Tibial nerve (tissue), 4 donors: ENCODE results near the gene TRIM9. TPM values are rescaled to one million over a fixed set of nuclear protein-coding genes. Genes with fewer than 3 reads are reported as not detected.

Experiments
- DNase-seq, 2 donors: peaks; one replicate each; pipeline ENCODE4 v3.0.0-alpha.2; 2019; ENCODE audit warnings: low spot score in 2 of 2
- H3K27ac ChIP-seq, 4 donors: fragments of 200-600 bp; sonication (generic) in 3 of 4; one replicate each; pipeline ENCODE4 v1.5.1; 2017 to 2019; ENCODE audit warnings: mild to moderate bottlenecking in 1 of 4
- H3K27me3 ChIP-seq, 2 donors: fragments of 200-600 bp; sonication (generic) in 1 of 2; one replicate each; pipeline versions ENCODE4 v1.5.1 to v1.6.0; 2017 to 2019
- H3K36me3 ChIP-seq, 3 donors: fragments of 200-600 bp; sonication (generic); one replicate each; pipeline ENCODE4 v1.5.1; 2018 to 2019
- H3K4me1 ChIP-seq, 4 donors: fragments of 200-600 bp; sonication (generic) in 3 of 4; one replicate each; pipeline ENCODE4 v1.5.1; 2017 to 2019
- H3K4me3 ChIP-seq, 4 donors: fragments of 200-600 bp; sonication (generic) in 3 of 4; one replicate each; pipeline ENCODE4 v1.5.1; 2017 to 2019; ENCODE audit warnings: mild to moderate bottlenecking in 1 of 4, moderate library complexity in 1 of 4
- H3K9me3 ChIP-seq, 4 donors: fragments of 200-600 bp; sonication (generic) in 3 of 4; one replicate each; pipeline ENCODE4 v1.5.1; 2017 to 2019
- EP300 ChIP-seq, 2 donors: sonication (generic); formaldehyde crosslinking; IDR thresholded peaks; one replicate each; pipeline ENCODE4 v1.6.1; 2017; ENCODE audit warnings: antibody characterized with exemption in 2 of 2, mild to moderate bottlenecking in 1 of 2
- POLR2A ChIP-seq, 2 donors: fragments of 450-650 bp; IDR thresholded peaks; one replicate each; pipeline ENCODE4 v1.6.1; 2017; ENCODE audit warnings: antibody characterized with exemption in 2 of 2, mild to moderate bottlenecking in 2 of 2, moderate library complexity in 2 of 2
- WGBS, 2 donors: methylation state at CpG; one replicate each; pipeline ENCODE4 v1.1.5; 2018; 5-methylcytosine and 5-hydroxymethylcytosine counted together
- total RNA-seq, 4 donors: library from RNA; depleted of rRNA; stranded (reverse); fragments of >200 nt; gene quantifications; one replicate each; pipeline ENCODE4 v1.1.0, GENCODE V29; 2016
- TF ChIP-seq, protein P1 (sequence below), 5 experiments: fragments of 200-600 bp in 3 of 5; fragments of 450-650 bp in 2 of 5; sonication (generic) in 3 of 5; IDR thresholded peaks; one replicate each; pipeline ENCODE4 v1.5.1; 2016 to 2019; ENCODE audit warnings: antibody characterized with exemption in 5 of 5, mild to moderate bottlenecking in 3 of 5, moderate library complexity in 2 of 5

Gene TRIM9
- total RNA-seq = 1 to 10 TPM in 3 of 4 donors, under 1 TPM in 1; 0.87 to 5.9 (median 4.9) TPM

DNA sequence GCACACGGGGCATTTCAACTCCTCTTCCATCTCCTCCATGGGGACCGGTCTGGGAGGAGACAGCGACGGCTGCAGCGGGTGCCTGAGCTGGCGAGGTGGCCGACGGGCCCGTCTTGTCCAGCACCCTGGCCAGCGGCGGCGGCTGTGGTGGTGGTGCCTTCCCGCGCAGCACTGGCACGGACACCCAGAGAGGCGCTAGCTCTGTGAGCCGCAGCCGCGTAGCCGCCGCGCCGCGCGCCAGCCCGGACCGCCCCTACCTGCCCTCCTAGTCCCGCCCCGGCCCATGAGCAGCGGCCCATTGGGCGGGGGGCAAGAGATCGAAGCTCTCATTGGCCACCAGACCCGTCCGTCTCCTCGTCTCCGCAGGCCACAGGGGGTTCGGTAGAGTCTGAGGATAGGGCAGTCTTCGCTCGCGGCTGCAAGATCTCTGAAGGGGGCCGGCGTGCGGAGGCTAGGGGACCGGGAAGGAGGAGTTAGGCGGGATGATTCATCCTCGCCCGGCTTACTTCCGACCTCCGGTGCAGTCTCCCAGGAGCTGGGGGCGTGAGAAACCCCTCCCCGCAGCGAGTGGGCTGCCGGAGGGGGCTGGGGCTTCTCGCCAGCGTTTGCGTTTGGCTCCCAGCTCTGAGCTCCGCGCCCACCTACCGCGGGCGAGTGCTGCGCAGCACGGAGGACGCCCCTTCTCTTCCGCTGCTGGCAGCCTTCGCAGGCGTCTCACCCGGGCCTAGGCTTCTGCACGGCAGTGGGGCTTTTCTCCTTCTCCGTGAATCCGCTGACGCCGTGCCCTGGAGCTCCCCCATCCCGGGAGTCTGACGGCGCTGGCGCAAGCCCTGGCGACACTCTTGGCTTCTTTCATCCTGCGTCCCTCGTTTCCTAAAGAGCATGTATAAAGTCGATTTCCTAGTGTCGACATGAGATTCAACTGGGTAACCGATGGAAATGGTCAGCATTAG, at the start of gene TRIM9:
Gene TRIM9 (minus strand): TSS at position 205 of the 953 bp plus-strand sequence. CDS start 166 bp downstream, at position 39.
- H3K9me3 ChIP-seq = no peaks in the 10 kb centered on the region
- peaks cover 0 to 17% of the 10 kb centered on the region in 2 donors for H3K27me3 ChIP-seq
- 0 to 1% methylated on average over 25 to 67 of the region's 83 CpGs for WGBS, 2 donors
- H3K4me3 ChIP-seq = peak within 1 kb of the TSS; percentile 46 to 73 (median 64)
- TF ChIP-seq EP300 (IDR thresholded peaks at IDR 0.05) (peak in 1 of 2 donors; percentile 86), POLR2A (IDR thresholded peaks at IDR 0.05) (peak; percentile 65 to 67)
- TF ChIP-seq, protein P1, sequence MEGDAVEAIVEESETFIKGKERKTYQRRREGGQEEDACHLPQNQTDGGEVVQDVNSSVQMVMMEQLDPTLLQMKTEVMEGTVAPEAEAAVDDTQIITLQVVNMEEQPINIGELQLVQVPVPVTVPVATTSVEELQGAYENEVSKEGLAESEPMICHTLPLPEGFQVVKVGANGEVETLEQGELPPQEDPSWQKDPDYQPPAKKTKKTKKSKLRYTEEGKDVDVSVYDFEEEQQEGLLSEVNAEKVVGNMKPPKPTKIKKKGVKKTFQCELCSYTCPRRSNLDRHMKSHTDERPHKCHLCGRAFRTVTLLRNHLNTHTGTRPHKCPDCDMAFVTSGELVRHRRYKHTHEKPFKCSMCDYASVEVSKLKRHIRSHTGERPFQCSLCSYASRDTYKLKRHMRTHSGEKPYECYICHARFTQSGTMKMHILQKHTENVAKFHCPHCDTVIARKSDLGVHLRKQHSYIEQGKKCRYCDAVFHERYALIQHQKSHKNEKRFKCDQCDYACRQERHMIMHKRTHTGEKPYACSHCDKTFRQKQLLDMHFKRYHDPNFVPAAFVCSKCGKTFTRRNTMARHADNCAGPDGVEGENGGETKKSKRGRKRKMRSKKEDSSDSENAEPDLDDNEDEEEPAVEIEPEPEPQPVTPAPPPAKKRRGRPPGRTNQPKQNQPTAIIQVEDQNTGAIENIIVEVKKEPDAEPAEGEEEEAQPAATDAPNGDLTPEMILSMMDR (IDR thresholded peaks at IDR 0.05) = no peak
- peaks cover 0 to 39% (median 9%) of the 10 kb centered on the region in 4 donors for H3K4me1 ChIP-seq
- DNase-seq = peak; percentile 71 to 91
- H3K36me3 ChIP-seq = no peaks in the 10 kb centered on the region
- H3K27ac ChIP-seq = peak within 1 kb of the TSS; percentile 56 to 88 (median 77)

DNA sequence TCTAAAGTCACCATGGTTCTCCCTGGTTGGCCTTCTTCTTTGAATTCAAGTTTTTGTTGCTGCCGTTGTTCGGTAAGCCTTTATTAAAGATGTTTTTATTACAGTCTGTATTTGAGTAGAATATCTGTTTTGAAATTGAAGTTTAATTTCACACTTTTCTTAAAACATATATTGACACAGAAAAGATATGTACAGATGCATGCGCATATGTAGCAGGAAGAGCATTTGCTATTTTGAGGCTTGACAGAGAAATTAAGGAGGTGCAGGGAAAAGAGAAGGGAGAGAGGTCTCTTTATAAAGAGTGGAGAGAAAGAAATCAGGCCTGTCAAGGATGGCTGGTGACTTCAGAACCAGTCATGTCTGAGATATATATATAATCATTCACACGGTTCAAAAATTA, 46.0 kb upstream of the TRIM9 start:
- H3K27me3 ChIP-seq = no peaks in the 10 kb centered on the region
- H3K36me3 ChIP-seq = no peaks in the 10 kb centered on the region
- 87 to 88% methylated on average over 4 of the region's 4 CpGs for WGBS, 2 donors
- H3K9me3 ChIP-seq = peaks cover 0 to 8% (median 0%) of the 10 kb centered on the region in 4 donors
- no peaks in the 10 kb centered on the region for H3K4me1 ChIP-seq
- H3K27ac ChIP-seq = no peak overlapping the region
- no peak for TF ChIP-seq POLR2A (IDR thresholded peaks at IDR 0.05)
- TF ChIP-seq EP300 (IDR thresholded peaks at IDR 0.05) = no peak
- TF ChIP-seq, protein P1 (IDR thresholded peaks at IDR 0.05) = no peak
- no peak for DNase-seq
- no peak overlapping the region for H3K4me3 ChIP-seq

DNA sequence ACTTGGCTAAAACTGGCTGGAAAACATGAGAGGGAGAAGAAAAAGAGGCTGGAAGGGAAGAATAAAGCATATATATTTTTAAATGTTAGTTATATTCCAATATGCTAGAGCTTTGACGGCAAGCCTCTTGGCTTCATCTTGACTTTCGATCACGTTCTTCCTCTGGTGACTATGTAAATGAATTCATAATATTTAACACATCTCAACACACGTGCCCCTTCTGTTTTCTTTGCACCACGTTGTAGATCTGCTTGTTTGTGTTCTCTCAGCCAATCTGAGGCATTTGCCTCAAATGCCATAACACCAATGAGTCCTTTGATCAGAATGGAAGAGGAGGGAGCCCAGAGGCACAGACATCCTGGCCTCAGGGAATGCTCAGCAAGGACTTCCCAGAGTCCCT, 45.4 kb upstream of the TRIM9 start:
- Histone ChIP-seq H3K36me3 (no peaks in the 10 kb centered on the region), H3K27ac (no peak overlapping the region), H3K9me3 (peaks cover 0 to 8% (median 0%) of the 10 kb centered on the region in 4 donors), H3K27me3 (no peaks in the 10 kb centered on the region), H3K4me3 (no peak overlapping the region), H3K4me1 (no peaks in the 10 kb centered on the region)
- DNase-seq = no peak
- WGBS, 2 donors = 69 to 74% methylated on average over 5 of the region's 5 CpGs
- TF ChIP-seq EP300 (IDR thresholded peaks at IDR 0.05) (no peak), POLR2A (IDR thresholded peaks at IDR 0.05) (no peak)
- TF ChIP-seq, protein P1 (IDR thresholded peaks at IDR 0.05) = no peak

DNA sequence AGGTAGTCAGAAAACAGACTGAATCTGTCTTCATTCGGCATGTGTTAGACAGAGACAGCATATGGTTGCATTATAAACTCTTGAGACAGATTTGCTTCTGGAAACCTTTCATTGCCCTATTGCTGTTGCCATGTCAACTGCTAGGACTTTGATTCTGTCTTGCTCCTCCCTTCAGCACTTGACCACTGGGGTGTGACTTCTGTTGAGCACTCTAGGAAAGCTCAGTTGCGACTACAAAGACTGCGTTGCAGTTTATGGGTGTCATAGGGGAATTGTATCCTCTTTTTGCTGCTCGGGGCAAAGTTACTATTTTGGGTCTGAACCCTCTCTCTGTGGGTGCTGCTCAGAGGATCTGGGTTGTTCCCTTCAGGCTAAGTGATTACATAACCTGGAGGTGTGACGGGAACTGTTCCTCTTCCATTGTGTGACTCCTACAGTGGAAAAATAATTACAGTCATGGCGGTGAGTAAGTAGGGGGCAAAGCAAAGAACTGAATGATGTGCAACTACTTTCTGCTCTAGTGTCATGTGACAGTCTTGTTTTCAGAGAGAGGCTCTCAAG, 44.3 kb upstream of the TRIM9 start:
- H3K36me3 ChIP-seq = no peaks in the 10 kb centered on the region
- H3K4me1 ChIP-seq = no peaks in the 10 kb centered on the region
- H3K9me3 ChIP-seq = peaks cover 0 to 8% (median 0%) of the 10 kb centered on the region in 4 donors
- no peak for DNase-seq
- no peak overlapping the region for H3K4me3 ChIP-seq
- WGBS, 2 donors = 55 to 72% methylated on average over 6 of the region's 6 CpGs
- no peaks in the 10 kb centered on the region for H3K27me3 ChIP-seq
- TF ChIP-seq EP300 (IDR thresholded peaks at IDR 0.05) = peak in 1 of 2 donors; percentile 39
- TF ChIP-seq, protein P1 (IDR thresholded peaks at IDR 0.05) = no peak
- H3K27ac ChIP-seq = no peak overlapping the region
